Heart left ventricle (tissue), 16 donors: ENCODE measurements around the gene HRH4. TPM values are rescaled to one million over a fixed set of nuclear protein-coding genes. Genes with fewer than 3 reads are reported as not detected.

Source experiments
- ATAC-seq, 4 donors: fragments of 200-7000 bp; cut with Tn5 transposase; one replicate each; pipeline ENCODE4 v1.9.1; 2020 to 2022; ENCODE audit warnings: moderate library complexity in 4 of 4, mild to moderate bottlenecking in 3 of 4, moderate number of reproducible peaks in 1 of 4
- DNase-seq, 5 donors: peaks; one replicate each; pipeline ENCODE4 v3.0.0-alpha.2; 2020
- H3K27ac ChIP-seq, 12 donors: fragments of 200-600 bp; sonication (generic) in 4 of 12; one replicate each; pipeline versions ENCODE4 v1.5.0 to v1.8.0; 2016 to 2022; ENCODE audit warnings: mild to moderate bottlenecking in 2 of 12
- H3K27me3 ChIP-seq, 9 donors: fragments of 200-600 bp; sonication (generic) in 2 of 9; one replicate each; pipeline versions ENCODE4 v1.5.1 to v1.8.0; 2016 to 2022; ENCODE audit warnings: mild to moderate bottlenecking in 3 of 9
- H3K36me3 ChIP-seq, 9 donors: fragments of 200-600 bp; sonication (generic) in 2 of 9; one replicate each; pipeline versions ENCODE4 v1.5.0 to v1.8.0; 2018 to 2022; ENCODE audit warnings: mild to moderate bottlenecking in 2 of 9
- H3K4me1 ChIP-seq, 12 donors: fragments of 200-600 bp; sonication (generic) in 4 of 12; one replicate each; pipeline versions ENCODE4 v1.5.0 to v1.8.0; 2016 to 2022; ENCODE audit warnings: mild to moderate bottlenecking in 3 of 12
- H3K4me3 ChIP-seq, 12 donors: fragments of 200-600 bp; sonication (generic) in 4 of 12; one replicate each; pipeline versions ENCODE4 v1.5.0 to v1.8.0; 2017 to 2022; ENCODE audit warnings: mild to moderate bottlenecking in 9 of 12, moderate library complexity in 4 of 12
- H3K9me3 ChIP-seq, 12 donors: fragments of 200-600 bp; sonication (generic) in 4 of 12; one replicate each; pipeline versions ENCODE4 v1.5.0 to v1.8.0; 2016 to 2022; ENCODE audit warnings: mild to moderate bottlenecking in 1 of 12
- CTCF ChIP-seq, 12 donors: fragments of 200-600 bp; sonication (generic) in 4 of 12; IDR thresholded peaks; one replicate each; pipeline versions ENCODE4 v1.5.0 to v1.8.0; 2018 to 2022; ENCODE audit warnings: antibody characterized with exemption in 12 of 12, mild to moderate bottlenecking in 5 of 12
- POLR2A ChIP-seq, 2 donors: fragments of 450-650 bp; IDR thresholded peaks; one replicate each; pipeline ENCODE4 v1.6.1; 2017; ENCODE audit warnings: antibody characterized with exemption in 2 of 2, mild to moderate bottlenecking in 2 of 2, moderate library complexity in 2 of 2
- WGBS, 4 donors: extraction: QIAGEN DNeasy Blood & Tissue Kit in 2 of 4; methylation state at CpG; one replicate each; pipeline versions ENCODE4 v1.1.5 to v1.1.7; 2013 to 2018; 5-methylcytosine and 5-hydroxymethylcytosine counted together
- intact Hi-C, 10 donors: fragments of 100-400 bp; cut with DNase I; formaldehyde crosslinking; loops; one replicate each; pipeline versions ENCODE4 v1.11.1 to v1.14.2; 2022
- polyA plus RNA-seq, 2 donors: library from polyadenylated mRNA; stranded (reverse); fragments of 200-250 nt; gene quantifications; one replicate each; pipeline ENCODE4 v1.2.3, GENCODE V29; 2013
- total RNA-seq, 9 donors: library from RNA; depleted of rRNA in 2 of 9; stranded (reverse); fragments of >200 nt in 2 of 9; fragmentation: NEBNext Ultra II Directional in 3 of 9; extraction: Animal tissue kit (Norgen Biotek cat#: 25700) in 3 of 9; gene quantifications; one replicate each; pipeline versions ENCODE4 v1.1.0 to v1.2.4, GENCODE V29; 2016 to 2023
- donor health status: ischemic (EF 13 %, LVEDD 7.1; RV severe dilation, severe dysfunction).
- donor health status: healthy with polysubstance abuse.
- donor health status: DM: no; HTN: yes; CAD: no.
- donor health status: DM: no; HTN: no; CAD: no.
- donor health status: ischemic (EF 25% LVEDD 6.9; RV normal size, moderate dysfunction).
- donor health status: ischemic (EF 25% LVEDD 5.7; RV mildly dilated, moderate dysfunction).
- donor health status: healthy.
- donor health status: DM: yes; HTN: yes; CAD: no.
- donor health status: ischemic (EF 35%, LVEDD 5.7; RV mildly dilated, moderate dysfunction).
- donor health status: nonischemic (EF 11% LVEDD 7.7; RV severe dilation, severe dysfunction).
- donor health status: DM: yes; HTN: yes; CAD: no.
- donor health status: PGD.
- donor health status: ischemic (EF 29% LVEDD 5.4; RV normal size, mild dysfunction).
- donor health status: nonischemic (EF 23%, LVEDD 6.1; RV moderate dilation, normal function).

Gene HRH4
- total and polyA plus RNA-seq, 11 donors = 0.16 to 0.24 (median 0.23) TPM; not detected in 8

DNA sequence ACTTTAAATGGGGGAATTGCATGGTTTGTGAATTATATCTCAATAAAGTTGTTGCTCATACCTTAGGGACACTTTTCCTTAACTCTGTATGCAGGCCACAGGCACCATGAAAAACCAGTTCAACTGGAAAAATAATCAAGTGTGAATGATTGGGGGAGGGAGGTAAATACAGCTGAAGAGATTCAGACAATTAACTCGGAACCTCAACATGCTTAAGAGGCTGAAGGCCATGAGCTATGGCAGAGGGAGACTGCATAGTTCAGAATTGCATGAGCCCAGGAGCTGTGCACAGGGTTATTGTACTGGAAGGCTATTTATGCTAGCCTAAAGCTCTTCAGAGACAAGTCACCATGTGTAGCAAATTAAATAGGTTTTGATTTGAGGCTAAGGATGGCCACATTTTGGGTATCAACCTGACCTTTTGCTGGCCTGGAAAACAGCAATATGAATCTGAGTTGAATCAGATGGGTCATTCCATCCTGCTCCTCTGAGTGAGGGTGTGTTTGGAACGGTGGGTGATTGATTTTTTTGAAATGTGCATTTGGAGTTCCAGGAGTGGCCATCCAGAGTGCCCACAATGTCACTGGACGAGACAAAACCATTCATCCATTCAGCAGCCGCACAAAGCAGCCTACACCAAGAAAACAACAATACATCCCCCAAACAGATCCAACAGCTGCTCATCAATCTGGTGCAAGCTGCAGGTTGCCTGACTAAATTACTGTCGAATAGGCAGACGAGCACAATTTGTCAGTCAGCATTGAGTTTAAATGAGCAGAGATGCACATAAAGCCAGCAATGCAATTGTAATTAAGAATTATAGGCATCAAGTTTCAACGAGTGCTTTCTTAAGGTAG, 42.5 kb downstream of the HRH4 start:
- DNase-seq = no peak
- Histone ChIP-seq H3K36me3 (no peaks in the 10 kb centered on the region), H3K4me1 (no peaks in the 10 kb centered on the region), H3K27me3 (no peaks in the 10 kb centered on the region), H3K9me3 (no peaks in the 10 kb centered on the region), H3K4me3 (no peak overlapping the region), H3K27ac (no peak overlapping the region)
- WGBS, 4 donors = 85 to 86% (median 85%) methylated on average over 7 of the region's 7 CpGs
- TF ChIP-seq CTCF (IDR thresholded peaks at IDR 0.05) (no peak), POLR2A (IDR thresholded peaks at IDR 0.05) (no peak)
- ATAC-seq = no peak
- intact Hi-C loops = no loop called here

DNA sequence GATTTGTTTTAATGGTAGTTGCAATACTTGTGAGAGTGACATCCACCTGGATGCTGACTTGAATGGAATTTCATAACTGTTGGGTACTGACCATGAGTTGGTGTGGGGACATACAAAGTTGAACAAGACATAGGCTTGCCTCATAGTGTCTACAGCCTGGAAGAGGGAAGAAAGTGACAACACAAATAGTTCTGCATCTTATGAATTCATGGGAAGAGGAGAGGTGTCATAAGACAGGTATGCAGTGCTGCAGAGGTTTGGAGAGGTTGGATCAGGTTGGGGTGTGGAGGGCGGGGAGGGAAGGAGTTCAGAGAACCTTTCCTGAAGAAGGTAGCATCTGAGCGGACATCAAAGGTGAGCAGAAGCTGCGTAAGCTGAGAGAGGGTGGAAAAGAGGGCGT, 44.0 kb downstream of the HRH4 start:
- WGBS, 4 donors = 84 to 92% (median 89%) methylated on average over 4 of the region's 4 CpGs
- Histone ChIP-seq H3K36me3 (no peaks in the 10 kb centered on the region), H3K4me1 (no peaks in the 10 kb centered on the region), H3K27ac (no peak overlapping the region), H3K27me3 (no peaks in the 10 kb centered on the region), H3K9me3 (no peaks in the 10 kb centered on the region), H3K4me3 (no peak overlapping the region)
- TF ChIP-seq CTCF (IDR thresholded peaks at IDR 0.05) (no peak), POLR2A (IDR thresholded peaks at IDR 0.05) (no peak)
- intact Hi-C loops = no loop called here
- ATAC-seq (no peak), DNase-seq (no peak)

DNA sequence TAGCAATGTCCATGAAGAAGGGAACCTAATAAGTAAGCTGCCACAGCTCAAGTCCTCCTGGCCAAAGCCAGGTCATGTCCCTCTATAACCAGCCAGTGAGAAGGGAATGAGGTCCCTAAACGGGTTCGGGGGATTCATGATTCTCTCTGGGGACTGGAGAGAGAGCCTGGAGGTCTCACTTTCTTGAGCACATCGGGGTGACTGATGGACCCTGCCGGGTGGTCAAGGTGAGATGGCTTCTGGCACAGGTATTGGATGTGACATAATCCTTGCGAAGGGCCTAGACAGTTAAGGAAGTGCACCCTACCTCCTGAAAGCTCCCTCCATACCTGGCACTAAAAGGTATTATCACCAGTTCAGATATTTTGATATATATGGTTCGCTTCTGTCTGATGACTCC, 45.7 kb downstream of the HRH4 start:
- intact Hi-C loops = no loop called here
- DNase-seq (no peak), ATAC-seq (no peak)
- WGBS, 4 donors = 90 to 95% (median 92%) methylated on average over 6 of the region's 6 CpGs
- TF ChIP-seq POLR2A (IDR thresholded peaks at IDR 0.05) (no peak), CTCF (IDR thresholded peaks at IDR 0.05) (no peak)
- H3K27me3 ChIP-seq = no peaks in the 10 kb centered on the region
- H3K4me1 ChIP-seq = no peaks in the 10 kb centered on the region
- H3K4me3 ChIP-seq = no peak overlapping the region
- H3K27ac ChIP-seq = no peak overlapping the region
- H3K9me3 ChIP-seq = no peaks in the 10 kb centered on the region
- no peaks in the 10 kb centered on the region for H3K36me3 ChIP-seq

DNA sequence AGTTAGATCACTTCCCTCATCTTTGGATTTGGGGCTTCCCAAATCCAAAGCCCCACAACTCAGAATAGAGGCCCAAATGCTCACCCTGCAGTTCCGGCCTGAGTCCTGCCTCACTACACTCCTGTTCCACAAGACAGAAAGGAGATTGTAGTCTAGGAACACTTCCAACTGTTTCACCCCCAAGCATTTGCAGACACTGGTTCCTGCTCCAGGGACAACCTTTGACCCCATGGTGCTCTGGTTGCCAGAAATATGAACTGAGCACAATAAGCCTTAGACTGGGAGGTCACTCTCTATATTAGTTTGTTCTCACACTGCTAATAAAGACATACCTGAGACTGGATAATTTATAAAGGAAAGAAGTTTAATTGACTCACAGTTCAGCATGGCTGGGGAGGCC, 49.0 kb downstream of the HRH4 start:
- 82 to 91% (median 88%) methylated on average over 1 of the region's 1 CpG for WGBS, 4 donors
- Histone ChIP-seq H3K9me3 (no peaks in the 10 kb centered on the region), H3K4me1 (no peaks in the 10 kb centered on the region), H3K27me3 (no peaks in the 10 kb centered on the region), H3K4me3 (no peak overlapping the region), H3K27ac (no peak overlapping the region), H3K36me3 (no peaks in the 10 kb centered on the region)
- DNase-seq (no peak), ATAC-seq (no peak)
- no peak for TF ChIP-seq CTCF (IDR thresholded peaks at IDR 0.05)
- no peak for TF ChIP-seq POLR2A (IDR thresholded peaks at IDR 0.05)
- intact Hi-C loops = no loop called here
